Measurements from ENCODE around the gene RPS6KA4. TPM values are rescaled to one million over a fixed set of nuclear protein-coding genes. Genes with fewer than 3 reads are reported as not detected.

Gene RPS6KA4
- total and polyA plus RNA-seq, 2 of the 13 experiments (the other 11 are each of a cell fraction or from before 2014, with no cell fraction given), result 8.9 to 14.2 TPM

DNA sequence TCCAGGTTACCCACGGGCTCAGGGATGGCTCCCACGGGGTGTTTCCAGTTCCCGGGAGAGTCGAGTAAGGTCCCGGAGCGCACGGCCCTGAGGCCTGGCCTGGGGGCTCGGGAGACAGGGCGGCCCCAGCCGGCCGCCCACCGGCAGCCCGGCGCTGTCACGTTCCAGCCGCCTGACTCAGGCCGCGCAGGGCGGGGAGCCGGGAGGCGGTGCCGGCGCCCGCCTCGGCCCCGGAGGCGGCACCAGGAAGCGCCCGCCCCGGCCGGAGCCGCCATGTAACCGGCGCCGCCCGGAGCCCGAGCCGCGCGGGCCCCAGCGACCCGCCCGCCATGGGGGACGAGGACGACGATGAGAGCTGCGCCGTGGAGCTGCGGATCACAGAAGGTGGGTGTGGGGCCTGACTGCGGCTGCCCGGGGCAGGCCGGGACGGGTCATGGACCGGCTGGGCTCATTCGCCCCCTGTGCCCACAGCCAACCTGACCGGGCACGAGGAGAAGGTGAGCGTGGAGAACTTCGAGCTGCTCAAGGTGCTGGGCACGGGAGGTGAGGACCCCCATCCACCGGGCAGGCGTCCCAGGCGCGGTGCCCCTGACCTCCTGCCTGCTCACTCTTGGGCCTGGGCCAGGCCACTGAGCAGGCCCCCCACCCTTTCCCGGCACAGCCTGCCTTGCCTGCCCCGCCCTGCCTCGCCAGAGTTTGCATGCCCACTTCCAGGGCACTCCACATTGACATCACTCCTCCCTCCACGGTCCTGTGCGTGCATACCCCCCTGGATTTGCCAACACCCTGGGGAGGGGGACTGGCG, at the start of gene RPS6KA4 (continued):
- TF ChIP-seq REL (CRISPR knock-in tag; conservative IDR thresholded peaks at IDR 0.05), result no peak
- TF ChIP-seq, protein P1, sequence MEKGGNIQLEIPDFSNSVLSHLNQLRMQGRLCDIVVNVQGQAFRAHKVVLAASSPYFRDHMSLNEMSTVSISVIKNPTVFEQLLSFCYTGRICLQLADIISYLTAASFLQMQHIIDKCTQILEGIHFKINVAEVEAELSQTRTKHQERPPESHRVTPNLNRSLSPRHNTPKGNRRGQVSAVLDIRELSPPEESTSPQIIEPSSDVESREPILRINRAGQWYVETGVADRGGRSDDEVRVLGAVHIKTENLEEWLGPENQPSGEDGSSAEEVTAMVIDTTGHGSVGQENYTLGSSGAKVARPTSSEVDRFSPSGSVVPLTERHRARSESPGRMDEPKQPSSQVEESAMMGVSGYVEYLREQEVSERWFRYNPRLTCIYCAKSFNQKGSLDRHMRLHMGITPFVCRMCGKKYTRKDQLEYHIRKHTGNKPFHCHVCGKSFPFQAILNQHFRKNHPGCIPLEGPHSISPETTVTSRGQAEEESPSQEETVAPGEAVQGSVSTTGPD (CRISPR knock-in tag; IDR thresholded peaks at IDR 0.05), result no peak
- TF ChIP-seq, protein P2, sequence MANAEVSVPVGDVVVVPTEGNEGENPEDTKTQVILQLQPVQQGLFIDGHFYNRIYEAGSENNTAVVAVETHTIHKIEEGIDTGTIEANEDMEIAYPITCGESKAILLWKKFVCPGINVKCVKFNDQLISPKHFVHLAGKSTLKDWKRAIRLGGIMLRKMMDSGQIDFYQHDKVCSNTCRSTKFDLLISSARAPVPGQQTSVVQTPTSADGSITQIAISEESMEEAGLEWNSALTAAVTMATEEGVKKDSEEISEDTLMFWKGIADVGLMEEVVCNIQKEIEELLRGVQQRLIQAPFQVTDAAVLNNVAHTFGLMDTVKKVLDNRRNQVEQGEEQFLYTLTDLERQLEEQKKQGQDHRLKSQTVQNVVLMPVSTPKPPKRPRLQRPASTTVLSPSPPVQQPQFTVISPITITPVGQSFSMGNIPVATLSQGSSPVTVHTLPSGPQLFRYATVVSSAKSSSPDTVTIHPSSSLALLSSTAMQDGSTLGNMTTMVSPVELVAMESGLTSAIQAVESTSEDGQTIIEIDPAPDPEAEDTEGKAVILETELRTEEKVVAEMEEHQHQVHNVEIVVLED (CRISPR knock-in tag; IDR thresholded peaks at IDR 0.05; ENCODE audit: borderline replicate concordance), result no peak
- no peak for TF ChIP-seq ZSCAN9 (CRISPR knock-in tag; IDR thresholded peaks at IDR 0.05; ENCODE audit: borderline replicate concordance)
- TF ChIP-seq SP1 (IDR thresholded peaks at IDR 0.05), result no peak
- no peak for TF ChIP-seq SP1 (CRISPR knock-in tag; IDR thresholded peaks at IDR 0.05)
- TF ChIP-seq AGO2 (optimal IDR thresholded peaks at IDR 0.05; ENCODE audit: low read depth, low read length), result no peak
- no peak for TF ChIP-seq MYNN (CRISPR knock-in tag; IDR thresholded peaks at IDR 0.05; ENCODE audit: low read depth)
- TF ChIP-seq, protein P3, sequence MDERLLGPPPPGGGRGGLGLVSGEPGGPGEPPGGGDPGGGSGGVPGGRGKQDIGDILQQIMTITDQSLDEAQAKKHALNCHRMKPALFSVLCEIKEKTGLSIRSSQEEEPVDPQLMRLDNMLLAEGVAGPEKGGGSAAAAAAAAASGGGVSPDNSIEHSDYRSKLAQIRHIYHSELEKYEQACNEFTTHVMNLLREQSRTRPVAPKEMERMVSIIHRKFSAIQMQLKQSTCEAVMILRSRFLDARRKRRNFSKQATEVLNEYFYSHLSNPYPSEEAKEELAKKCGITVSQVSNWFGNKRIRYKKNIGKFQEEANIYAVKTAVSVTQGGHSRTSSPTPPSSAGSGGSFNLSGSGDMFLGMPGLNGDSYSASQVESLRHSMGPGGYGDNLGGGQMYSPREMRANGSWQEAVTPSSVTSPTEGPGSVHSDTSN (CRISPR knock-in tag; IDR thresholded peaks at IDR 0.05), result no peak
- TF ChIP-seq BORCS8-MEF2B (CRISPR knock-in tag; IDR thresholded peaks at IDR 0.05), result no peak
- no peak for TF ChIP-seq TP53 (CRISPR knock-in tag; conservative IDR thresholded peaks at IDR 0.05)
- TF ChIP-seq, protein P4, sequence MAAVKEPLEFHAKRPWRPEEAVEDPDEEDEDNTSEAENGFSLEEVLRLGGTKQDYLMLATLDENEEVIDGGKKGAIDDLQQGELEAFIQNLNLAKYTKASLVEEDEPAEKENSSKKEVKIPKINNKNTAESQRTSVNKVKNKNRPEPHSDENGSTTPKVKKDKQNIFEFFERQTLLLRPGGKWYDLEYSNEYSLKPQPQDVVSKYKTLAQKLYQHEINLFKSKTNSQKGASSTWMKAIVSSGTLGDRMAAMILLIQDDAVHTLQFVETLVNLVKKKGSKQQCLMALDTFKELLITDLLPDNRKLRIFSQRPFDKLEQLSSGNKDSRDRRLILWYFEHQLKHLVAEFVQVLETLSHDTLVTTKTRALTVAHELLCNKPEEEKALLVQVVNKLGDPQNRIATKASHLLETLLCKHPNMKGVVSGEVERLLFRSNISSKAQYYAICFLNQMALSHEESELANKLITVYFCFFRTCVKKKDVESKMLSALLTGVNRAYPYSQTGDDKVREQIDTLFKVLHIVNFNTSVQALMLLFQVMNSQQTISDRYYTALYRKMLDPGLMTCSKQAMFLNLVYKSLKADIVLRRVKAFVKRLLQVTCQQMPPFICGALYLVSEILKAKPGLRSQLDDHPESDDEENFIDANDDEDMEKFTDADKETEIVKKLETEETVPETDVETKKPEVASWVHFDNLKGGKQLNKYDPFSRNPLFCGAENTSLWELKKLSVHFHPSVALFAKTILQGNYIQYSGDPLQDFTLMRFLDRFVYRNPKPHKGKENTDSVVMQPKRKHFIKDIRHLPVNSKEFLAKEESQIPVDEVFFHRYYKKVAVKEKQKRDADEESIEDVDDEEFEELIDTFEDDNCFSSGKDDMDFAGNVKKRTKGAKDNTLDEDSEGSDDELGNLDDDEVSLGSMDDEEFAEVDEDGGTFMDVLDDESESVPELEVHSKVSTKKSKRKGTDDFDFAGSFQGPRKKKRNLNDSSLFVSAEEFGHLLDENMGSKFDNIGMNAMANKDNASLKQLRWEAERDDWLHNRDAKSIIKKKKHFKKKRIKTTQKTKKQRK (IDR thresholded peaks at IDR 0.05; ENCODE audit: low read length), result no peak
- no peak for TF ChIP-seq ZNF20 (CRISPR knock-in tag; IDR thresholded peaks at IDR 0.05)
- no peak for TF ChIP-seq PAX8 (CRISPR knock-in tag; IDR thresholded peaks at IDR 0.05; ENCODE audit: borderline replicate concordance)
- TF ChIP-seq ZNF501 (CRISPR knock-in tag; IDR thresholded peaks at IDR 0.05), result no peak
- no peak for TF ChIP-seq SOX13 (IDR thresholded peaks at IDR 0.05)
- TF ChIP-seq SOX13 (CRISPR knock-in tag; conservative IDR thresholded peaks at IDR 0.05 in 1 of 2, IDR thresholded peaks at IDR 0.05 in 1 of 2), result no peak
- no peak for TF ChIP-seq ZNF598 (CRISPR knock-in tag; IDR thresholded peaks at IDR 0.05; ENCODE audit: borderline replicate concordance)
- no peak for TF ChIP-seq GTF2F1 (IDR thresholded peaks at IDR 0.05; ENCODE audit: low read length)
- TF ChIP-seq, protein P5, sequence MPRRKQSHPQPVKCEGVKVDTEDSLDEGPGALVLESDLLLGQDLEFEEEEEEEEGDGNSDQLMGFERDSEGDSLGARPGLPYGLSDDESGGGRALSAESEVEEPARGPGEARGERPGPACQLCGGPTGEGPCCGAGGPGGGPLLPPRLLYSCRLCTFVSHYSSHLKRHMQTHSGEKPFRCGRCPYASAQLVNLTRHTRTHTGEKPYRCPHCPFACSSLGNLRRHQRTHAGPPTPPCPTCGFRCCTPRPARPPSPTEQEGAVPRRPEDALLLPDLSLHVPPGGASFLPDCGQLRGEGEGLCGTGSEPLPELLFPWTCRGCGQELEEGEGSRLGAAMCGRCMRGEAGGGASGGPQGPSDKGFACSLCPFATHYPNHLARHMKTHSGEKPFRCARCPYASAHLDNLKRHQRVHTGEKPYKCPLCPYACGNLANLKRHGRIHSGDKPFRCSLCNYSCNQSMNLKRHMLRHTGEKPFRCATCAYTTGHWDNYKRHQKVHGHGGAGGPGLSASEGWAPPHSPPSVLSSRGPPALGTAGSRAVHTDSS (CRISPR knock-in tag; conservative IDR thresholded peaks at IDR 0.05), result no peak
